ENCODE results near the gene CCDC74B.
"Not testable (repeated sequence)": the region's sequence is repeated elsewhere in the genome, so short reads cannot be mapped to it uniquely, and the experiment has no call there.

The CCDC74B gene

GRCh38 chr2:130165293-130166016 lies 20.5 kb upstream of the CCDC74B start:
- DNase-seq = no peak

- DNase-seq = no peak
These were observed 18.1 kb upstream of the CCDC74B start for GRCh38 chr2:130162968-130163367.

GRCh38 chr2:130162486-130162885 lies 17.6 kb upstream of the CCDC74B start:
- not testable (repeated sequence) for DNase-seq

GRCh38 chr2:130160838-130161705 lies 16.2 kb upstream of the CCDC74B start:
- not testable (repeated sequence) for DNase-seq

GRCh38 chr2:130160131-130160530 lies 15.2 kb upstream of the CCDC74B start:
- DNase-seq = no peak

GRCh38 chr2:130159376-130159775 lies 14.5 kb upstream of the CCDC74B start:
- DNase-seq = not testable (repeated sequence)

- DNase-seq = no peak
These were observed 13.7 kb upstream of the CCDC74B start for GRCh38 chr2:130158631-130159030.

- DNase-seq = not testable (repeated sequence)
These were observed 13.1 kb upstream of the CCDC74B start for GRCh38 chr2:130157825-130158514.

GRCh38 chr2:130157354-130157753 lies 12.4 kb upstream of the CCDC74B start:
- DNase-seq = not testable (repeated sequence)

- DNase-seq = no peak
These were observed 11.7 kb upstream of the CCDC74B start for GRCh38 chr2:130156624-130157004.

GRCh38 chr2:130155956-130156623 lies 11.2 kb upstream of the CCDC74B start:
- DNase-seq = peak; percentile 25

- DNase-seq = no peak
These were observed 10.2 kb upstream of the CCDC74B start for GRCh38 chr2:130154773-130155765.

GRCh38 chr2:130154423-130154770 lies 9.5 kb upstream of the CCDC74B start:
- not testable (repeated sequence) for DNase-seq

GRCh38 chr2:130153721-130154422 lies 9.0 kb upstream of the CCDC74B start:
- DNase-seq = not testable (repeated sequence)

- DNase-seq = no peak
These were observed 8.1 kb upstream of the CCDC74B start for GRCh38 chr2:130152816-130153595.

GRCh38 chr2:130152136-130152815 lies 7.4 kb upstream of the CCDC74B start:
- not testable (repeated sequence) for DNase-seq

GRCh38 chr2:130151145-130151512 lies 6.2 kb upstream of the CCDC74B start:
- not testable (repeated sequence) for DNase-seq

GRCh38 chr2:130150181-130151144 lies 5.6 kb upstream of the CCDC74B start:
- DNase-seq = no peak
